Keratinocyte (primary cell): Measurements from ENCODE around the gene CFAP92. TPM values are rescaled to one million over a fixed set of nuclear protein-coding genes. Genes with fewer than 3 reads are reported as not detected.

ENCODE experiments used
- DNase-seq: peaks from one replicate; pipeline ENCODE4 v3.0.0-alpha.2; 2011; ENCODE audit warnings: low read depth, missing footprints, low spot score
- FAIRE-seq: peaks from 2 replicates; lab custom pipeline; 2011; peaks lifted over from hg19 to GRCh38; lab: Jason Lieb, UNC
- H2AFZ ChIP-seq: 2 replicates; pipeline ENCODE4 v1.6.0; 2012; ENCODE audit warnings: low read length, control low read depth, inconsistent platforms; ENCODE audit not compliant: control insufficient read depth
- H3K27ac ChIP-seq: 2 replicates; pipeline ENCODE4 v1.5.1; 2011; ENCODE audit warnings: low read length; ENCODE audit not compliant: control insufficient read depth, insufficient read depth
- H3K27me3 ChIP-seq: 3 replicates; pipeline ENCODE4 v1.6.0; 2011; ENCODE audit warnings: low read length; ENCODE audit not compliant: control insufficient read depth, insufficient read depth; ENCODE audit errors: extremely low read depth
- H3K36me3 ChIP-seq, 2 experiments: 2 replicates in 1 of 2; 3 replicates in 1 of 2; pipeline ENCODE4 v1.5.1; 2011; ENCODE audit warnings: low read length in 2 of 2, mild to moderate bottlenecking in 1 of 2; ENCODE audit not compliant: control insufficient read depth in 2 of 2, insufficient read depth in 2 of 2; ENCODE audit errors: extremely low read depth in 1 of 2
- H3K4me1 ChIP-seq: 3 replicates; pipeline ENCODE4 v1.5.1; 2011; ENCODE audit warnings: low read length; ENCODE audit not compliant: control insufficient read depth, insufficient read depth; ENCODE audit errors: extremely low read depth
- H3K4me2 ChIP-seq: 3 replicates; pipeline ENCODE4 v1.6.0; 2011; ENCODE audit warnings: low read depth, low read length; ENCODE audit not compliant: control insufficient read depth, insufficient read depth; ENCODE audit errors: extremely low read depth
- H3K4me3 ChIP-seq, 3 experiments: fragments of 200-600 bp in 1 of 3; sonication (generic) in 1 of 3; 2 replicates in 2 of 3; 3 replicates in 1 of 3; pipeline ENCODE4 v1.5.1; 2011 to 2016; ENCODE audit warnings: low read length in 3 of 3, mild to moderate bottlenecking in 3 of 3, control low read depth in 2 of 3, inconsistent platforms in 1 of 3, low read depth in 1 of 3, mixed read lengths in 1 of 3, mixed run types in 1 of 3, moderate library complexity in 1 of 3; ENCODE audit not compliant: control insufficient read depth in 2 of 3, insufficient read depth in 2 of 3; ENCODE audit errors: extremely low read depth in 1 of 3
- H3K79me2 ChIP-seq: 2 replicates; pipeline ENCODE4 v1.6.0; 2012; ENCODE audit warnings: low read length; ENCODE audit not compliant: control insufficient read depth, insufficient read depth
- H3K9ac ChIP-seq: 3 replicates; pipeline ENCODE4 v1.6.0; 2011; ENCODE audit warnings: low read length; ENCODE audit not compliant: control insufficient read depth, insufficient read depth; ENCODE audit errors: extremely low read depth
- H3K9me1 ChIP-seq: 3 replicates; pipeline ENCODE4 v1.6.0; 2011; ENCODE audit warnings: low read length; ENCODE audit not compliant: control insufficient read depth, insufficient read depth; ENCODE audit errors: extremely low read depth
- H3K9me3 ChIP-seq: 2 replicates; pipeline ENCODE4 v1.5.1; 2012; ENCODE audit warnings: low read depth, low read length; ENCODE audit not compliant: control insufficient read depth
- H4K20me1 ChIP-seq: 3 replicates; pipeline ENCODE4 v1.6.0; 2011; ENCODE audit warnings: low read length; ENCODE audit not compliant: control insufficient read depth, insufficient read depth; ENCODE audit errors: extremely low read depth
- CTCF ChIP-seq, 3 experiments: IDR thresholded peaks in 1 of 3; conservative IDR thresholded peaks in 1 of 3; optimal IDR thresholded peaks in 1 of 3; 2 replicates in 2 of 3; 3 replicates in 1 of 3; pipeline versions ENCODE3 to v1.5.1; 2011; ENCODE audit warnings: low read length in 3 of 3, mild to moderate bottlenecking in 3 of 3, moderate library complexity in 2 of 3, control low read depth in 1 of 3, inconsistent platforms in 1 of 3; ENCODE audit not compliant: insufficient read depth in 2 of 3; ENCODE audit errors: extremely low read depth in 1 of 3
- EZH2 ChIP-seq: IDR thresholded peaks from one replicate; pipeline ENCODE4 v1.6.1; 2012; ENCODE audit warnings: inconsistent platforms, mild to moderate bottlenecking, low read length, moderate library complexity
- dilution Hi-C: fragments of 300-500 bp; cut with MboI; formaldehyde crosslinking; loops from one replicate; pipeline ENCODE4 v1.7.0; 2020; ENCODE audit warnings: low sequenced_read_pairs; ENCODE audit not compliant: extremely low pct_ligation_motif_present
- polyA plus RNA-seq, 5 experiments: library from polyadenylated mRNA; depleted of rRNA in 3 of 5; stranded (reverse) in 3 of 5; stranded (forward) in 1 of 5; unstranded in 1 of 5; fragments of >200 nt; gene quantifications; 1 replicate in 1 of 5; 2 replicates in 3 of 5; 3 replicates in 1 of 5; pipeline versions ENCODE4 v1.2.1 to v1.2.3, GENCODE V29; 2011 to 2012; ENCODE audit warnings: missing spikeins in 2 of 5, low read depth in 1 of 5, low replicate concordance in 1 of 5

Gene CFAP92
- polyA plus RNA-seq, 1 donor (not counting 4 experiments of a cell fraction or from before 2014, with no cell fraction given) = 0.26 TPM

- Histone ChIP-seq H3K27me3 (no peaks in the 10 kb centered on the region), H3K27ac (no peak overlapping the region), H3K9me1 (no peaks in the 10 kb centered on the region), H3K9me3 (no peaks in the 10 kb centered on the region), H4K20me1 (no peaks in the 10 kb centered on the region), H3K36me3 (no peaks in the 10 kb centered on the region), H3K4me3 (no peak overlapping the region), H3K4me2 (no peak overlapping the region), H2AFZ (no peak overlapping the region), H3K9ac (no peak overlapping the region), H3K4me1 (no peaks in the 10 kb centered on the region), H3K79me2 (no peaks in the 10 kb centered on the region)
- DNase-seq (no peak), FAIRE-seq (no peak)
- TF ChIP-seq EZH2 (no peak), CTCF (optimal IDR thresholded peaks at IDR 0.05 in 1 of 3, IDR thresholded peaks at IDR 0.05 in 1 of 3, conservative IDR thresholded peaks at IDR 0.05 in 1 of 3; ENCODE audit: extremely low read depth in 1 of 3, insufficient read depth in 2 of 3, low read length in 3 of 3) (no peak)
- dilution Hi-C loops = no loop called here
These were observed 48.6 kb downstream of the CFAP92 start for GRCh38 chr3:128945041-128945877.

- FAIRE-seq = no peak
- Histone ChIP-seq H3K9ac (no peak overlapping the region), H3K4me2 (no peak overlapping the region), H3K4me1 (no peaks in the 10 kb centered on the region), H4K20me1 (no peaks in the 10 kb centered on the region), H3K9me1 (no peaks in the 10 kb centered on the region), H3K4me3 (no peak overlapping the region), H3K36me3 (no peaks in the 10 kb centered on the region), H3K27me3 (no peaks in the 10 kb centered on the region), H3K9me3 (no peaks in the 10 kb centered on the region), H3K27ac (no peak overlapping the region), H2AFZ (no peak overlapping the region), H3K79me2 (no peaks in the 10 kb centered on the region)
- DNase-seq = no peak
- dilution Hi-C loops = no loop called here
- TF ChIP-seq CTCF (optimal IDR thresholded peaks at IDR 0.05 in 1 of 3, IDR thresholded peaks at IDR 0.05 in 1 of 3, conservative IDR thresholded peaks at IDR 0.05 in 1 of 3; ENCODE audit: extremely low read depth in 1 of 3, insufficient read depth in 2 of 3, low read length in 3 of 3) (no peak), EZH2 (no peak)
These were observed 51.5 kb downstream of the CFAP92 start for GRCh38 chr3:128942161-128942952.
